HG03354 (cell line): ENCODE results near the gene ETFDH.
"Not testable (repeated sequence)": the region's sequence is repeated elsewhere in the genome, so short reads cannot be mapped to it uniquely, and the experiment has no call there.

Source experiments
- ATAC-seq: cut with Tn5 transposase; IDR thresholded peaks from one replicate; pipeline ENCODE4 v1.9.1; 2021; ENCODE audit warnings: mild to moderate bottlenecking; ENCODE audit not compliant: unreplicated experiment, poor library complexity, severe bottlenecking

Gene ETFDH

DNA sequence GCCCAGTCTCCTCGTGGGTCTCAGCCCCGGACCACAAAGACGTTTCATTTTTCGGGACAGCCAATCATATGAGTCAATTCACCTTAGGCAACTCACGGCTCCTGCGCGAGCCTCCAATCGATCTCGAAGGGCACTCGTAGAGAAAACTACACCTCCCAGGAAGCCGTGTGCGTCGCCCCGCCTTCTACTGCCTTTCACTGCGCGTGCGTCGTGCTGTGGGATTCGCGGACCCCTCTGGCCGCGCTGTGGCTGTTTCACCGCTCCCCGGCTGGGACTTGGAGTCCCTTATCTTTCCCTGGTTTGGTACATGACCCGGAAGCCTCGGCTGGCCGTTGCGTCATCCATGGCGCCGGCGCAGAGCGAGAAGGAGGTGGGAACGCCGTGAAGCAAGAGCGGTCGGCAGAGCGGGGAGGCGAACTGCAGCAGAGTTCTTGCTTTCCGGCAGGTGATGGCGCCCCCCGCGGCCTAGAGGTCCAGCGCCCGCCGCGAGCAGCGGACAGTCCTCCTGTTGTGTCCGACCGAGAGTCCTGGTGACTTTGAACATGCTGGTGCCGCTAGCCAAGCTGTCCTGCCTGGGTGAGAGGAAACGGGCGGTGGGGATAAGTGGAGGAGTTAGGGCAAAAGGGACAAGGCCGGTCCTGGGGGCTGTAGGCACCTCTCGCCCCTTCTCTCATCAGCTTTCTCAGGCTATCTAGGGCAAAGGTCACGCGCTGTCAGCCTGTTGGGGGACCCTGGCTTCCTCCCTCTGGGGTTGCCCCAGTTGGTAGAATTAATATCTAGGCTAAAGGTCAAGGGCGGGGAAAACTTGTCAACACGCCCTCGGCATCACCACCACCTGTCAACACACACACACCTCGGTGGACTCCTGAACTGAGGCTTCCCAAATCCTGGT is at the start of gene ETFDH:
Gene ETFDH (plus strand): TSS at position 382 of the 892 bp plus-strand sequence. CDS start 161 bp downstream, at position 543.
- ATAC-seq = peak; percentile 90

DNA sequence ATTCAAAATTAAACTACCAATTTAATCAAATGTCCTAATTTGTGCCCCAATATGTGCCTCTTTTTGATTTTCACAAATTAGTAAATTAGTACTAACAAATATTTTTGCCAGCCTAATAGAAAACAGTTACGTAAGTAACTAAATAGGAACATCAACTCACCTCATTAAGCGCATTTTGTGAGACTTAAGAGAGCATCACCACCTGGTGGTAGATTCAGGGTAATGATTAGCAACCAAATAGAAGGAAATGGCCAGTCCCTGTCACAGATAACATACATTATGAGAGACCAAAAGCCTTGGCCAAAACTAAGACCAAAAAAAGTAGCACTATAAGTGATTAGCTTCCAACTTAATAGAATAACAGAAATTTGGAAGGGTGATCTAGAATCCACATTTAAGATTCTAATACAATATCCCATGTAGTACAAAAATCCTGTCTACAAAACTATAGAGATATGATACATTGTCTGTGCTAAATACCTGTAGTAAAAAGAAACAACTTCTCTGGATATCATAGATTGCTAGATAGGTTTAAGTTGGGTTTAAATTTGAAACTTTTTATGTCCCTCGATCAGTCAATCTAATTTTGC is 47.1 kb upstream of the ETFDH start:
- peak; percentile 96 for ATAC-seq

DNA sequence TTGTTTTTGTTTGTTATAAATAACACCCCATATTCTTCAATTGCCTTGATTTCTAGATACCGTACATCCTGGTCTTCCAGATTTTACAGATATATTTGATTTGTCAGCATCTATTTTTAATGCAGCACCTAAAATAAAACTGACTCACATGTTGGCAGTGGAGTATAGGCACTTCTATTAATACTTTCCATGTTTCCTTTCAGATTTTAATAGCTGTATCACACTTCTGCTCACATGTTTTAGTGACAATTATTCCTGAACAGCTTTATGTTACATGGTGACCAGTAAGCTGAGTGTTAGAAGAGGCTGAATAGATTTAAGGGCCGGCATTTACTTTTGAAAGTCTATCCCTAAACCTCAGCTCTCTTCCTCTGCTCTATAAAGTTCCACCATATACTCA is 46.6 kb upstream of the ETFDH start:
- no peak for ATAC-seq

DNA sequence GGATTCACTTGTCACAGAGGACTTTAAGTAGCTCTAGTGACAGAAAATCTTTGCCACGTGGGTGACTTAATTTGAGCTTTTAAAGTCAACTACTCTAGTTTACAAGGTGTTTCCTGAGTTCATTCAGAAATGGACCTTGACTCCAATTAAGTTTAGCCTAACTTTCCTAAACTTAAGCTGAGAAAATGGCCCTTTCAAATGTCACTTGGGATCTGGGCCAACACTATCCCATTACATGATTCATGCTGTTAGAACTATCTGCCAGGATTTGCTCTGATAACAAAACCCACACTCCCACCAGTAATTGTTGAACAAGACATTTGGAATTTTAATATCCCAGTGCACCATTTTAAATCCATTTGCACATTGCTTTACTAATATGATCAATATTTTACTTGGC is 41.2 kb upstream of the ETFDH start:
- no peak for ATAC-seq

DNA sequence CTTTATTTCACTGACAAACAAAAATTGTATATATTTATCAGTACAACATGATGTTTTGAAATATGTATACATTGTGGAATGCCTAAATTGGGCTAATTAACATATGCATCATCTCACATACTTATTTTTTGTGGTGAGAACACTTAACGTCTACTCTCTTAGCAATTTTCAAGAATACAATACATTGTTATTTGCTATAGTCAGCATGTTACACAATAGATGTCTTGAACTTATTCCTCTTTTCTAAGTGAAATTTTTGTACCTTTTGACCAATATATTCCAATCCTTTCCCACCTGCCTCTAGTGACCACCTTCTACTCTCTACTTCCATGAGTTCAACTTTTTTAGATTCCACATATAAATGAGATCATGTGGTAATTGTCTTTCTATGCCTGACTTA is 35.5 kb upstream of the ETFDH start:
- no peak for ATAC-seq

DNA sequence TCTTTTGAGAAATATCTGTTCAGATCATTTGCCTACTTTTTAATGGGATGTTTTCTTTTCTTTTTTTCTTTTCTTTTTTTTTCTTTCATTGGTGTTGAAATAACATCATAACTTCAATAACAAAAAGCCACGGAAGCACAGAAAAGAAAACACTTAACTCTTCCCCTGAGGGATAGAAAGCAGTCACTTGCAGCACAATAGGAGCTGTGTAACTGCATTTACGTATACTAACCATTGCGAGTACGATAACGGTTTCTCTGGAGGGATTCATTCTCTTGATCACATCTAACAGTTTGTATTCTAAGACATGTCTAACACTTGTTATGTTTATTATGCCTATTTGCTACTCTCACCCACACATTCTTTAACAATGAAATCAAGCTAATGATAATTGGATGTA is 27.7 kb upstream of the ETFDH start:
- ATAC-seq = no peak

DNA sequence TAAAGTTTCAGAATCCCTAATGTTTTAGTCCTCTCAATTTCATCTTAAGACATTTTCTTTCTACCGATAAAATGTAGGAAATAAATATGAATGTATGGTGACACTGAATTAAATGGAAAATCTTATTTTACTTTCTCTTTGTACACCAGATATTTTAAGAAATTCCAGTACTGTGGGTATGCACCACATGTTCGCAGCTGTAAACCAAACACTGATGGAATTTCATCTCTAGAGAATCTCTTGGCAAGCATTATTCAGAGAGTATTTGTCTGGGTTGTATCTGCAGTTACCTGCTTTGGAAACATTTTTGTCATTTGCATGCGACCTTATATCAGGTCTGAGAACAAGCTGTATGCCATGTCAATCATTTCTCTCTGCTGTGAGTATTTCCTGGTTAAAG is 27.3 kb upstream of the ETFDH start:
- ATAC-seq = no peak

DNA sequence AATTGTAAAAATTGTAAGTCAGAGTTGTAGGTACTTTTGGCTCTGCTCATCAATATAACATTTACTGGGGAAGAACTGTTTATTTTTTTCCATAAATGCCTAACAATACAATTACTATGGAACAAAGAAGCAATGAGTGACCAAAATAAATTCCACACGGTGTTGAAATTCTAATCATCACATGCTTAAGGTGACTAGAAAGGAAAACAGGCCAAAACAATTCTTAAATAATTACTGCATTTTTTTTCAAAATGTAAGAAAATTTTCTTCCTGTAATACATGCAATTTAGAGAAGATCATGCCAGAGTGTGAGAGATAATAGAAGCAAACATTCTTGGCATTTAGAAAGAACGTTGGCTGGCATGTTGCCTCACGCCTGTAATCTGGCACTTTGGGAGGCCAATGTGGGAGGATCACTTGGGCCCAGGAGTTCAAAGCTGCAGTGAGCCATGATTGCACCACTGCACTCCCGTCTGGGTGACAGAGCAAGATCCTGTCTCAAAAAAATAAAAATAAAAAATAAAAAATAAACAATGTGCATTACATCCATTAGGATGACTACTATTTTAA is 22.9 kb upstream of the ETFDH start:
- ATAC-seq = no peak

DNA sequence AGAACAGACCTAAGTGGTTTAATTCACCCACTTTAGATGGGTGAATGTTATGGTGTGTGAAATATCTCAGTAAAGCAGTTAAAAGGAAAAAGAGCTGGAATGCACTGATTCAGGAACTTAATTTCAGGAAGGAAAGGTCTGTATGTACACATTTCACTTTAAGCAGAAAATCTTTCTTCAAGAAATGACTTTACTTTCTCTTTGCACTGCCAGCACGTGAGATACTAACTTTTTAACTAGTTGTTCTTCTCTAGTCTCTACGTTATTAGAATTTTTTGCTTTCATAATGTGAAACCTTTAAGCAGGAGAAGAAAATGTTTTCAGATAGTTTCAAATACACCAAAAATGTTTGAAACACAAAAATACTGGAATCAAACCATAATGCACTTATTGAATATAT is 19.2 kb upstream of the ETFDH start:
- peak; percentile 68 for ATAC-seq

DNA sequence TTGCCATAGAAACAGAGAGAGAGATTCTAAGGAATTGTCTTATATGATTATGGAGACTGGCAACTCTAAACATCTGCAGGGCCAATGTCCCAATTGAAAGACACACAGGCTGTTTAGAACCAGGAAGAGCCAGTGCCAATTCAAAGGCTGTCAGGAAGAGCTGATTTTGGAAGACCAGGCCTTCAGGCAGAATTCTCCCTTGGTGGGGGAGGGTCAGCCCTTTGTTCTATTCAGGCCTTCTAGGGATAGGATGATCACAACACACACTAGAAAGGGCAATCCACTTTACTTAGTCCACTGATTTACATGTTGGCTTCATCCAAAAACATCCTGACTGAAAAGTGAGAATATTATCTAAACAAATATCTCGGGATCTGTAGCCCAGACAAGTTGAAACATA is 15.7 kb upstream of the ETFDH start:
- no peak for ATAC-seq

DNA sequence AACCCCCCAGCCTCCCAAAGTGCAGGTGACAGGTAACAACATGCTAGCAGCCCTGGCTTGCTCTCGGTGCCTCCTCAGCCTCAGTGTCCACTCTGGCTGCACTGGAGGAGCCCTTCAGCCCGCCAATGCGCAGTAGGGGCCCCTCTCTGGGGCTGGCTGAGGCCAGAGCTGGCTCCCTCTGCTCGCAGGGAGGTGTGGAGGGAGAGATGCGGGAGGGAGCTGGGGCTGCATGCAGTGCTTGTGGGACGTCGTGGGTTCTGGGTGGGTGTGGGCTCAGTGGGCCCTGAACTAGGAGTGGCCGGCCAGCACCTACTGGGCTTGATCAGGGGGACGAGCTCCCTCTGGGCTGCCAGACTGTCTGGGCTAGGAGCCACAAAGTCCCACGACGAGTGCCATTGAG is 14.8 kb upstream of the ETFDH start:
- no peak for ATAC-seq

DNA sequence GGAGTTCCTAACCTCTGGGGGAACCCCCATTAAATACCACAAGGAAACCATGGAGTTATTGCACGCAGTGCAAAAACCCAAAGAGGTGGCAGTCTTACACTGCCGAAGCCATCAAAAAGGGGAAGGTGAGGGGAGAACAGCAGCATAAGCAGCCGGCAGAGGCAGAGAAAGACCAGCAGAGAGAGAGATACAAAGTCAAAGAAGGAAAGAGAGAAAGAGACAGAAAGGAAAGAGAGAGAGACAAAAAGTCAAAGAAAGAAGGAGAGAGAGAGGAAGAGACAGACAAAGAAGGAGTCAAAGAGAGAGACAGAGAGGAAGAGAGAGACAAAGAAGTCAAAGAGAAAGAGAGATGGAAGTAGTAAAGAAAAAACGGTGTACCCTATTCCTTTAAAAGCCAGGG is 8.8 kb upstream of the ETFDH start:
- ATAC-seq = not testable (repeated sequence)

DNA sequence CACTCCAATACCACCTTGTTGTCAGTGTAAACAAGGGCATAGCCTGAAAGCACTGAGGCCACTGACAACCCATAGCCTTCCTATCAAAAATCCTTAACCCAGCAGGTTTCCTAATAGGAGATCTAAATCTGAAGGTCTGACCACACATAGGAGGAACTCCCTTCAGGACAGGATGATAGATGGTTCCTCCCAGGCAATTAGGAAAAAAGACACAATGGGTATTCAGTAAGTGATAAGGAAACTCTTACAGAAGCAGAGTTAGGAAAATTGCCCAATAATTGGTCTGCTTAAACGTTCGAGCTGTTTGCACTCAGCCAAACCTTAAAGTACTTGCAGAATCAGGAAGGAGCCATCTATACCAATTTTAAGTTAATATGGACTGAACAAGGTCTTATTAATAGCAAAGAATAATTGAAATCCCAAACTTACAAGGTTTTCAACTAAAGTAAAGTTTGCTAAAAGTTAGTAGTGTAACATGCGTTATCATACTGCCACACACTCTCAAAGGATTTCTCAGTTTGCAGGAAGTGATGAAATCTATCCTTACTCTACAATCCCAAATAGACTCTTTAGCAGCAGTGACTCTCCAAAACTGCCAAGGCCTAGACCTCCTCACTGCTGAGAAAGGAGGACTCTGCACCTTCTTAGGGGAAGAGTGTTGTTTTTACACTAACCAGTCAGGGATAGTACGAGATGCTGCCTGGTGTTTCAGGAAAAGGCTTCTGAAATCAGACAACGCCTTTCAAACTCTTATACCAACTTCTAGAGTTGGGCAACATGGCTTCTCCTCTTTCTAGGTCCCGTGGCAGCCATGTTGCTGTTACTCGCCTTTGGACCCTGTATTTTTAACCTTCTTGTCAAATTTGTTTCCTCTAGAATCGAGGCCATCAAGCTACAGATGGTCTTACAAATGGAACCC is 8.1 kb upstream of the ETFDH start:
- ATAC-seq = not testable (repeated sequence)

DNA sequence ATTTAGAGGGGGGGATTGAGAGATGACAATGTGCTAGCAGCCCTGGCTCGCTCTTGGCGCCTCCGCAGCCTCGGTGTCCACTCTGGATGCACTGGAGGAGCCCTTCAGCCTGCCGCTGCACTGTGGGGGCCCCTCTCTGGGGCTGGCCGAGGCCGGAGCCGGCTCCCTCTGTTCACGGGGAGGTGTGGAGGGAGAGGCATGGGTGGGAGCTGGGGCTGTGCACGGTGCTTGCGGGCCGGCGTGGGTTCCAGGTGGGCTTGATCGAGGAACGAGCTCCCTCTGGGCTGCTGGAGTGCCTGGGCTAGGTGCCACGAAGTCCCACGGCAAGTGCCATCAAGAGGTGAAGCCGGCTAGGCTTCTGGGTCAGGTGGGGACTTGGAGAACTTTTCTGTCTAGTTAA is 7.3 kb upstream of the ETFDH start:
- no peak for ATAC-seq

DNA sequence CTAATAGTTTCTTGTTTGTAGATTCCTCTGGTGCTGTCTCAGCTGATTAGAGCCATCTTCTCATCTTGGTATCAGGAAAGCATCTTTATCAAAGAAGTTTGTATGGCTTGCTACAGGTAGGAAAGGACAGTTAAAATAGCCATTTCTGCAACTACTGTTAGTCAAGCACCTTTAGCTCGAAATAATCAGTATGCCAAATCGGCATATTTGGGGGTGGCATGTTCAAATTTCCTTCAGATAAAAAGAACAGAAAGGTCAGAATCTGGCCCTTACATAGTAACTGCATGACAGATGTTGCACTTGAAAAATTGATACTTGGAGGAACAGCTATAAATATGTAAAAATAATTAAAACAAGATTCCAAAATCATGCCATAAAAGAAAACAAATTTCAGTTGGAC is 5.2 kb upstream of the ETFDH start:
- ATAC-seq = no peak

DNA sequence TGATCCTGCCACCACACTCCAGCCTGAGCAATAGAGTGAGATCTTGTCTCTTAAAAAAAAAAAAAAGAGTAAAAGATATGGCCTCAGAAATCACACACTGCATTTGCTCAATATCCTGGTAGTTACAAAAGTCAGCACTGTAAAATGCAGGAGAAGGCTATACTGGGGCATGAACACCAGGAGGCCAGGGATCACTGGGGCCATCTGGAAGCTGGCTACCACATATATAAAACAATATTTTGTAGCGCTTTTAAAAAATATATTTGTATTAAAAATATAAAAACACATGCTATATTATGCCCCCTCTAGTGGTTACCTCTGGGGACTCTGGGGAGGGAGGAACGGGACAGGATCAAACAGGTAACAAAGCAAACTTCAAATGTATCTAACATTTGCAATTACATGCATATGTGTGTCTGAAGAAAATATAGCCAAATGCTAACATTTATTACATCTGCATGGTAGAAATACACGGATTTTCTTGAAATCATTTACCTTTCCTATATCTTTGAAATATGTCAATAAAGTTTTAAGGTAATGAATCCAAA is 4.4 kb upstream of the ETFDH start:
- no peak for ATAC-seq

DNA sequence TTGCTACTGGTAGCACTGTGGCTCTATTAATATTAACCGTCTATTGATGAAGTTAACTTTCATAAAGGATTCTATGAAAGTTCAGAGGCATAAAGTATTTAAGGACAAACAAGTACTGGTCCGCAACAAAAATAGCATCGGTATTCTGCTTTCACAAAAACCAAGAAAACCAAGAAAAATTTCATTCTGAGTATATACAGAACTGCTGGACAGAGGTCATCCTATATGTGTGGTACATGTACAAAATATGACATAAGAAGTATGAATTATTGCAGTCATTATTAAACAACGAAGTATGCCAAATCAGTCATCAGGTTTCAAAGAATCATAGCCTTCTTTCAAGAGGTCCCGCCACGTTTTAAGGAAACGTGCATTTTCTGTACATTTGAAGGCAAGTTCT is 2.8 kb upstream of the ETFDH start:
- ATAC-seq = no peak

DNA sequence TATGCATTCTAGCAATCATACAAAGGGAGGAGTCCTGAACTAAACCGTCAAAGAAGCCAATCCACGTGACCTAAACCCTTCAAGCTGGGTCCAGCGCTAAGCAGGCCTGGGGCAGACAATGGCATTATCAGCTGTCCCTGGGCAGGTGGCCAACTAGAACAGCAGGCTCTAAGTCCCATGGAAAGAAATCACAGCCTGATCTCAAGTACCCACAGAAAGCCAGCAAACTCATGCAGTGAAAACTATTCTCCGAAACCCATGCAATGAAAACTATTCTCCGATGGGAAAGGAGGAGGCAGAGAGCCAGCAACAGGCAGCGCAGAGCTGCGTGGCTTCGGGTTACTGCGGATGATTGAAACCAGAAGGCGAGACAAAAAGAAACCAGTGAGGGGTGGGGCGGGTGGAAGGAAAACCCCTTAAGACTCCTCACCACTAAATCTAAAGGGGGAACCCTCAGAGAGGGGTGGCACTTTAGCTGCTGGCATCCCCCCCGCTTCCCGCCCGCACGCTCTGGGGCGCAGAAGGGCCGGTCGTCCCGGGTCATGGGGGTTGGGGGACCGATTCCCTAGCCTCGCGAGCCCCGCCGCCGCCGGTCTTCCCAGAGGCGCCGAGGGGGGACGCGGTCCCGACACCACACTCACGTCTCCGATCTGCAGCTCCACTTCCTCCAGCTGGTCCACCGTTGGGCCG is 976 bp upstream of the ETFDH start:
- peak; percentile 37 for ATAC-seq

DNA sequence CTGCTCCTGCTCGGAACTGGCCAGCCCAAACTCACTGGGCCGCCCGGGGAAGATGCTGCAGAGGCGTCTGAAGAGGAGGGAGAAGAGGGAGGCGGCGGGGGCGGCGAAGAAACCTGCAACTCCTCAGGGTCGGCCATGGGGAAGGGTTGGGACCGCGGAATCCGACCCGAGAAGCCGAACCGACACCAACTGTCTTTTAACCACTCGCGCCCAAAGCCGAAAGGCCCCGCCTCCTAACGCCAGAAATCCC is 506 bp upstream of the ETFDH start, which contains the start of gene C4orf46:
Gene C4orf46 (minus strand): TSS at position 223 of the 250 bp plus-strand sequence. CDS start 86 bp downstream, at position 137.
- ATAC-seq = no peak
